SK-N-SH (cell line): ENCODE results near the gene SERPINH1. TPM values are rescaled to one million over a fixed set of nuclear protein-coding genes. Genes with fewer than 3 reads are reported as not detected.

Source experiments
- CTCF ChIA-PET: fragments of 300-600, 350-600 bp; formaldehyde crosslinking; extraction: SDS; loops from one replicate; lab custom pipeline; 2021; lab: Yijun Ruan, JAX
- POLR2A ChIA-PET: fragments of 350-600 bp; sonication (Branson Sonifier 250); formaldehyde crosslinking; extraction: SDS; loops from one replicate; lab custom pipeline; 2020; ENCODE audit warnings: antibody characterized with exemption, inconsistent platforms; lab: Yijun Ruan, JAX
- DNase-seq: peaks from one replicate; pipeline ENCODE4 v3.0.0; 2012
- H2AFZ ChIP-seq: fragments of 200-600 bp; sonication (generic); 2 replicates; pipeline ENCODE4 v1.8.1; 2016; ENCODE audit warnings: antibody characterized with exemption, mild to moderate bottlenecking, low read depth
- H3F3A ChIP-seq: fragments of 200-600 bp; sonication (generic); replicated peaks from 2 replicates; pipeline ENCODE3; 2016; ENCODE audit warnings: antibody characterized with exemption, mild to moderate bottlenecking; ENCODE audit not compliant: insufficient read depth
- H3K27ac ChIP-seq, 2 experiments: fragments of 200-500 bp in 1 of 2; fragments of 200-600 bp in 1 of 2; sonication (Bioruptor generic) in 1 of 2; sonication (generic), shearing (Covaris generic) in 1 of 2; 2 replicates each; pipeline versions ENCODE4 v1.5.1 to v1.6.1; 2014 to 2016; ENCODE audit warnings: low read depth in 2 of 2, inconsistent platforms in 1 of 2, low read length in 1 of 2, mild to moderate bottlenecking in 1 of 2, mixed read lengths in 1 of 2
- H3K27me3 ChIP-seq: fragments of 200-600 bp; sonication (generic), shearing (Covaris generic); 2 replicates; pipeline ENCODE4 v1.6.1; 2016; ENCODE audit warnings: mixed run types; ENCODE audit not compliant: insufficient read depth
- H3K36me3 ChIP-seq, 2 experiments: fragments of 200-500 bp in 1 of 2; fragments of 200-600 bp in 1 of 2; sonication (Bioruptor generic) in 1 of 2; sonication (generic) in 1 of 2; replicated peaks in 1 of 2; 2 replicates each; pipeline versions ENCODE3 to v1.5.1; 2014 to 2016; ENCODE audit warnings: low read length in 1 of 2, mild to moderate bottlenecking in 1 of 2; ENCODE audit not compliant: insufficient read depth in 2 of 2, control insufficient read depth in 1 of 2
- H3K4me1 ChIP-seq, 2 experiments: fragments of 200-500 bp in 1 of 2; fragments of 200-600 bp in 1 of 2; sonication (Bioruptor generic) in 1 of 2; sonication (generic), shearing (Covaris generic) in 1 of 2; 2 replicates each; pipeline versions ENCODE4 v1.5.1 to v1.6.1; 2014 to 2016; ENCODE audit warnings: low read depth in 1 of 2, low read length in 1 of 2, mixed run types in 1 of 2; ENCODE audit not compliant: insufficient read depth in 2 of 2, control insufficient read depth in 1 of 2
- H3K4me2 ChIP-seq: fragments of 200-600 bp; sonication (generic), shearing (Covaris generic); 2 replicates; pipeline ENCODE4 v1.6.1; 2017; ENCODE audit warnings: mixed run types
- H3K4me3 ChIP-seq, 2 experiments: fragments of 200-500 bp in 1 of 2; fragments of 200-600 bp in 1 of 2; sonication (Bioruptor generic) in 1 of 2; sonication (generic), shearing (Covaris generic) in 1 of 2; 2 replicates each; pipeline versions ENCODE4 v1.5.1 to v1.8.1; 2014 to 2016; ENCODE audit warnings: low read depth in 2 of 2, inconsistent platforms in 1 of 2, low read length in 1 of 2, mild to moderate bottlenecking in 1 of 2, mixed read lengths in 1 of 2, moderate library complexity in 1 of 2
- H3K79me2 ChIP-seq: fragments of 200-600 bp; sonication (generic); 2 replicates; pipeline ENCODE4 v1.8.1; 2017; ENCODE audit warnings: mild to moderate bottlenecking; ENCODE audit not compliant: insufficient read depth
- H3K9ac ChIP-seq: fragments of 200-600 bp; sonication (generic); 2 replicates; pipeline ENCODE4 v1.6.1; 2017; ENCODE audit warnings: mixed run types
- H3K9me2 ChIP-seq: fragments of 200-600 bp; sonication (generic); 2 replicates; pipeline ENCODE4 v1.6.1; 2017; ENCODE audit warnings: mixed run types
- H3K9me3 ChIP-seq: fragments of 200-600 bp; sonication (generic); 2 replicates; pipeline ENCODE4 v1.6.1; 2017; ENCODE audit warnings: mixed run types, mild to moderate bottlenecking, moderate library complexity
- H4K20me1 ChIP-seq: fragments of 200-600 bp; sonication (generic); 2 replicates; pipeline ENCODE4 v1.6.1; 2017; ENCODE audit warnings: mild to moderate bottlenecking, mixed run types; ENCODE audit not compliant: insufficient read depth
- CHD2 ChIP-seq: fragments of 150-350 bp; IDR thresholded peaks from 2 replicates; pipeline ENCODE4 v1.6.1; 2018; ENCODE audit warnings: low read length; ENCODE audit not compliant: partially characterized antibody
- ELF1 ChIP-seq: IDR thresholded peaks from 2 replicates; pipeline ENCODE4 v1.4.0; 2012
- FOSL2 ChIP-seq: IDR thresholded peaks from 2 replicates; pipeline ENCODE4 v1.4.0; 2012; ENCODE audit warnings: low read depth, mild to moderate bottlenecking, moderate library complexity, borderline replicate concordance
- FOXJ3 ChIP-seq: sonication (generic); formaldehyde crosslinking; IDR thresholded peaks from 2 replicates; pipeline ENCODE4 v1.5.1; 2020; ENCODE audit warnings: mild to moderate bottlenecking, missing genetic modification reagents
- GABPA ChIP-seq: IDR thresholded peaks from 2 replicates; pipeline ENCODE4 v1.4.0; 2012; ENCODE audit warnings: low read depth, mild to moderate bottlenecking
- GATA2 ChIP-seq: sonication (generic); formaldehyde crosslinking; IDR thresholded peaks from 2 replicates; pipeline ENCODE4 v1.5.0; 2020; ENCODE audit warnings: mild to moderate bottlenecking, missing genetic modification reagents
- JUND ChIP-seq: IDR thresholded peaks from 2 replicates; pipeline ENCODE4 v1.4.0; 2012
- MEF2A ChIP-seq: IDR thresholded peaks from 2 replicates; pipeline ENCODE4 v1.4.0; 2012; ENCODE audit warnings: low read depth, borderline replicate concordance
- MXI1 ChIP-seq: IDR thresholded peaks from 2 replicates; pipeline ENCODE4 v1.6.1; 2012; ENCODE audit warnings: mild to moderate bottlenecking, low read depth, low read length, improper control_type of control experiment
- PBX3 ChIP-seq: IDR thresholded peaks from 2 replicates; pipeline ENCODE4; 2012
- RXRA ChIP-seq: IDR thresholded peaks from 2 replicates; pipeline ENCODE4 v1.4.0; 2012; ENCODE audit warnings: low read depth, mild to moderate bottlenecking, borderline replicate concordance
- SMC3 ChIP-seq: IDR thresholded peaks from 2 replicates; pipeline ENCODE4 v1.6.1; 2012; ENCODE audit warnings: low read depth, low read length, improper control_type of control experiment
- TAF1 ChIP-seq: IDR thresholded peaks from 2 replicates; pipeline ENCODE4 v1.6.1; 2012; ENCODE audit warnings: low read depth, mild to moderate bottlenecking, low read length, moderate library complexity, borderline replicate concordance
- YY1 ChIP-seq: IDR thresholded peaks from 2 replicates; pipeline ENCODE4 v1.4.0; 2012; ENCODE audit warnings: low read depth, mild to moderate bottlenecking
- WGBS: methylation state at CpG from one replicate; pipeline ENCODE4 v1.1.6; 2017; ENCODE audit warnings: low lambda C conversion rate; 5-methylcytosine and 5-hydroxymethylcytosine counted together
- polyA plus RNA-seq, 3 experiments: library from polyadenylated mRNA; depleted of rRNA; stranded (reverse); fragments of >200 nt; gene quantifications; 2 replicates each; pipeline ENCODE4 v1.2.3, GENCODE V29; 2012
- TF ChIP-seq, protein P1 (sequence below): IDR thresholded peaks from 2 replicates; pipeline ENCODE4 v1.4.0; 2012; ENCODE audit warnings: low read depth, borderline replicate concordance
- TF ChIP-seq, protein P2 (sequence below): IDR thresholded peaks from 2 replicates; pipeline ENCODE4 v1.4.0; 2012; ENCODE audit warnings: low read depth, borderline replicate concordance

SERPINH1 gene
- polyA plus RNA-seq, 1 of the 3 experiments (the other 2 are of a cell fraction) = 293 TPM

- Histone ChIP-seq H3K27me3 (no peaks in the 10 kb centered on the region), H3F3A (no peaks in the 10 kb centered on the region), H3K36me3 (no peaks in the 10 kb centered on the region), H2AFZ (no peak overlapping the region), H4K20me1 (no peaks in the 10 kb centered on the region), H3K4me2 (no peak overlapping the region), H3K4me3 (no peak overlapping the region), H3K9me2 (no peaks in the 10 kb centered on the region), H3K9ac (no peak overlapping the region), H3K9me3 (no peaks in the 10 kb centered on the region), H3K27ac (no peak overlapping the region), H3K79me2 (no peaks in the 10 kb centered on the region), H3K4me1 (peaks cover 0 to 14% of the 10 kb centered on the region in 2 experiments; a peak in 1 of 4 replicates)
- ChIA-PET POLR2A (interaction anchor here (0.7 to 1.5 kb wide), 2 partner anchors 12 to 1049 kb away, joined by 3 to 4 read pairs; no protein-coding TSS in a partner anchor), CTCF (interaction anchor here (1.0 to 2.1 kb wide), 4 partner anchors 9 to 157 kb away, joined by 3 to 5 read pairs (median 4); no protein-coding TSS in a partner anchor)
- TF ChIP-seq CHD2 = no peak
- no peak for TF ChIP-seq MXI1
- TF ChIP-seq, protein P1, sequence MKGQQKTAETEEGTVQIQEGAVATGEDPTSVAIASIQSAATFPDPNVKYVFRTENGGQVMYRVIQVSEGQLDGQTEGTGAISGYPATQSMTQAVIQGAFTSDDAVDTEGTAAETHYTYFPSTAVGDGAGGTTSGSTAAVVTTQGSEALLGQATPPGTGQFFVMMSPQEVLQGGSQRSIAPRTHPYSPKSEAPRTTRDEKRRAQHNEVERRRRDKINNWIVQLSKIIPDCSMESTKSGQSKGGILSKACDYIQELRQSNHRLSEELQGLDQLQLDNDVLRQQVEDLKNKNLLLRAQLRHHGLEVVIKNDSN = no peak
- no peak for TF ChIP-seq YY1
- TF ChIP-seq FOSL2 = no peak
- no peak for TF ChIP-seq RXRA
- TF ChIP-seq PBX3 = no peak
- WGBS = 43% methylated on average over 1 of the region's 1 CpG
- DNase-seq = no peak
Observed at GRCh38 chr11:75542088-75542438, 20.0 kb upstream of the SERPINH1 start.

DNA sequence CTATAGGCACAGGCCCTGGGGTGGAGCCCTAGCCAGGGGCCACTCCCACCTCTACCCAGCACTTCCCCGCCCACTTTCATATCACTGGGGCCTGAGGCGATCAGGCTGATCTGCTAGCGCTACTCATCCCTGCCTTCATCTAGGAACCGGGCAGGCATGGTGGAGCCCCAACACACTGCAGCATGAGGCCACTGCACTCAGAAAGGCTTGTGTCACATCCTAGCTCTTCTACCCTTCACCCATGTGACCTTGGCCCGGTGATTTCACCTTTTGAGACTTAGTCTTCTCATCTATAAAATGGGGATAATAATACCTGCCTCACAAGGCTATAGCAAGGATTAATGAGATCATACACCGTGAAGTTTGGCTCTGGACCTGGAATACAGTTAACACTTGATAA lies 18.2 kb upstream of the SERPINH1 start:
- H3K4me3 ChIP-seq = no peak overlapping the region
- H3K9ac ChIP-seq = no peak overlapping the region
- no peaks in the 10 kb centered on the region for H3K79me2 ChIP-seq
- WGBS = 87% methylated on average over 6 of the region's 6 CpGs
- H4K20me1 ChIP-seq = no peaks in the 10 kb centered on the region
- no peaks in the 10 kb centered on the region for H3K27me3 ChIP-seq
- POLR2A ChIA-PET = interaction anchor here (1.9 kb wide), 2 partner anchors 10 to 19 kb away, joined by 4 read pairs; no protein-coding TSS in a partner anchor
- H3K27ac ChIP-seq = no peak overlapping the region
- no peaks in the 10 kb centered on the region for H3K9me2 ChIP-seq
- CTCF ChIA-PET = interaction anchor here (0.9 to 2.1 kb wide), 5 partner anchors 10 to 324 kb away, joined by 3 to 5 read pairs (median 3); no protein-coding TSS in a partner anchor
- H3K4me2 ChIP-seq = no peak overlapping the region
- peaks cover 0 to 24% of the 10 kb centered on the region in 2 experiments; a peak in 1 of 4 replicates for H3K4me1 ChIP-seq
- no peaks in the 10 kb centered on the region for H3K36me3 ChIP-seq
- TF ChIP-seq SMC3 (no peak), GATA2 (CRISPR knock-in tag) (no peak), MEF2A (no peak), PBX3 (no peak), TAF1 (no peak), CHD2 (no peak), MXI1 (no peak), JUND (no peak), RXRA (no peak), ELF1 (no peak), FOXJ3 (CRISPR knock-in tag) (no peak), GABPA (no peak)
- TF ChIP-seq, protein P2, sequence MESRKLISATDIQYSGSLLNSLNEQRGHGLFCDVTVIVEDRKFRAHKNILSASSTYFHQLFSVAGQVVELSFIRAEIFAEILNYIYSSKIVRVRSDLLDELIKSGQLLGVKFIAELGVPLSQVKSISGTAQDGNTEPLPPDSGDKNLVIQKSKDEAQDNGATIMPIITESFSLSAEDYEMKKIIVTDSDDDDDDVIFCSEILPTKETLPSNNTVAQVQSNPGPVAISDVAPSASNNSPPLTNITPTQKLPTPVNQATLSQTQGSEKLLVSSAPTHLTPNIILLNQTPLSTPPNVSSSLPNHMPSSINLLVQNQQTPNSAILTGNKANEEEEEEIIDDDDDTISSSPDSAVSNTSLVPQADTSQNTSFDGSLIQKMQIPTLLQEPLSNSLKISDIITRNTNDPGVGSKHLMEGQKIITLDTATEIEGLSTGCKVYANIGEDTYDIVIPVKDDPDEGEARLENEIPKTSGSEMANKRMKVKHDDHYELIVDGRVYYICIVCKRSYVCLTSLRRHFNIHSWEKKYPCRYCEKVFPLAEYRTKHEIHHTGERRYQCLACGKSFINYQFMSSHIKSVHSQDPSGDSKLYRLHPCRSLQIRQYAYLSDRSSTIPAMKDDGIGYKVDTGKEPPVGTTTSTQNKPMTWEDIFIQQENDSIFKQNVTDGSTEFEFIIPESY = no peak
- H2AFZ ChIP-seq = no peak overlapping the region
- H3F3A ChIP-seq = no peaks in the 10 kb centered on the region
- no peak for DNase-seq
- no peaks in the 10 kb centered on the region for H3K9me3 ChIP-seq
